ELF-1 (cell line): ENCODE measurements around the gene SLC35F2.
A peak's percentile ranks its signal among the peaks of the same experiment; 100 is the strongest.
"Not testable (repeated sequence)": the region's sequence is repeated elsewhere in the genome, so short reads cannot be mapped to it uniquely, and the experiment has no call there.

Experiments
- DNase-seq: peaks from one replicate; pipeline ENCODE4 v3.0.0-alpha.2; 2016; ENCODE audit warnings: low read depth, low spot score

SLC35F2 gene

GRCh38 chr11:107858217-107859070, at the start of gene SLC35F2:
Gene SLC35F2 (minus strand): TSS chr11:107858787. CDS start chr11:107858767, 20 bp downstream.
- DNase-seq: peak; percentile 93

GRCh38 chr11:107908211-107908610, 49.6 kb upstream of the SLC35F2 start:
- peak; percentile 80 for DNase-seq

- no peak for DNase-seq
These were observed 39.7 kb upstream of the SLC35F2 start for GRCh38 chr11:107898270-107898669.

- peak; percentile 16 for DNase-seq
These were observed 23.7 kb upstream of the SLC35F2 start for GRCh38 chr11:107882095-107882820.

- peak; percentile 46 for DNase-seq
These were observed 22.9 kb upstream of the SLC35F2 start for GRCh38 chr11:107881471-107881870.

- no peak for DNase-seq
These were observed 17.6 kb upstream of the SLC35F2 start for GRCh38 chr11:107876141-107876540.

- DNase-seq: no peak
These were observed 6.0 kb upstream of the SLC35F2 start for GRCh38 chr11:107864591-107864990.

GRCh38 chr11:107860688-107861087, 2.1 kb upstream of the SLC35F2 start:
- DNase-seq: peak; percentile 49

GRCh38 chr11:107860240-107860620, 1.6 kb upstream of the SLC35F2 start:
- DNase-seq: not testable (repeated sequence)

- DNase-seq: peak; percentile 59
These were observed 1.1 kb upstream of the SLC35F2 start for GRCh38 chr11:107859459-107860239.

- peak; percentile 66 for DNase-seq
These were observed 904 bp downstream of the SLC35F2 start for GRCh38 chr11:107857550-107858216.

GRCh38 chr11:107856981-107857517, 1.5 kb downstream of the SLC35F2 start:
- no peak for DNase-seq

- no peak for DNase-seq
These were observed 2.2 kb downstream of the SLC35F2 start for GRCh38 chr11:107856180-107856980.

- no peak for DNase-seq
These were observed 5.5 kb downstream of the SLC35F2 start for GRCh38 chr11:107853070-107853469.

- no peak for DNase-seq
These were observed 6.8 kb downstream of the SLC35F2 start for GRCh38 chr11:107851704-107852310.

- DNase-seq: peak; percentile 65
These were observed 8.8 kb downstream of the SLC35F2 start for GRCh38 chr11:107849790-107850189.

GRCh38 chr11:107848345-107848744, 10.2 kb downstream of the SLC35F2 start:
- DNase-seq: no peak

GRCh38 chr11:107847184-107847583, 11.4 kb downstream of the SLC35F2 start:
- no peak for DNase-seq

- peak; percentile 92 for DNase-seq
These were observed 14.5 kb downstream of the SLC35F2 start for GRCh38 chr11:107844041-107844440.
